Subcutaneous adipose tissue (tissue), 4 donors: ENCODE measurements around the gene CERT1. TPM values are rescaled to one million over a fixed set of nuclear protein-coding genes. Genes with fewer than 3 reads are reported as not detected.

ENCODE experiments used
- CTCF ChIP-seq: fragments of 450-650 bp; IDR thresholded peaks from one replicate; pipeline ENCODE4 v1.5.1; 2016; ENCODE audit warnings: low read depth, mild to moderate bottlenecking, control low read depth, antibody characterized with exemption, moderate library complexity
- total RNA-seq, 4 donors: library from RNA; depleted of rRNA; stranded (reverse); fragments of >200 nt; gene quantifications; one replicate each; pipeline ENCODE4 v1.1.0, GENCODE V29; 2016

Gene CERT1, protein sequence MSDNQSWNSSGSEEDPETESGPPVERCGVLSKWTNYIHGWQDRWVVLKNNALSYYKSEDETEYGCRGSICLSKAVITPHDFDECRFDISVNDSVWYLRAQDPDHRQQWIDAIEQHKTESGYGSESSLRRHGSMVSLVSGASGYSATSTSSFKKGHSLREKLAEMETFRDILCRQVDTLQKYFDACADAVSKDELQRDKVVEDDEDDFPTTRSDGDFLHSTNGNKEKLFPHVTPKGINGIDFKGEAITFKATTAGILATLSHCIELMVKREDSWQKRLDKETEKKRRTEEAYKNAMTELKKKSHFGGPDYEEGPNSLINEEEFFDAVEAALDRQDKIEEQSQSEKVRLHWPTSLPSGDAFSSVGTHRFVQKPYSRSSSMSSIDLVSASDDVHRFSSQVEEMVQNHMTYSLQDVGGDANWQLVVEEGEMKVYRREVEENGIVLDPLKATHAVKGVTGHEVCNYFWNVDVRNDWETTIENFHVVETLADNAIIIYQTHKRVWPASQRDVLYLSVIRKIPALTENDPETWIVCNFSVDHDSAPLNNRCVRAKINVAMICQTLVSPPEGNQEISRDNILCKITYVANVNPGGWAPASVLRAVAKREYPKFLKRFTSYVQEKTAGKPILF
- total RNA-seq: 100 to 1,000 TPM in 1 of 4 donors, 10 to 100 TPM in 3; 77.6 to 106 (median 86.1) TPM

DNA sequence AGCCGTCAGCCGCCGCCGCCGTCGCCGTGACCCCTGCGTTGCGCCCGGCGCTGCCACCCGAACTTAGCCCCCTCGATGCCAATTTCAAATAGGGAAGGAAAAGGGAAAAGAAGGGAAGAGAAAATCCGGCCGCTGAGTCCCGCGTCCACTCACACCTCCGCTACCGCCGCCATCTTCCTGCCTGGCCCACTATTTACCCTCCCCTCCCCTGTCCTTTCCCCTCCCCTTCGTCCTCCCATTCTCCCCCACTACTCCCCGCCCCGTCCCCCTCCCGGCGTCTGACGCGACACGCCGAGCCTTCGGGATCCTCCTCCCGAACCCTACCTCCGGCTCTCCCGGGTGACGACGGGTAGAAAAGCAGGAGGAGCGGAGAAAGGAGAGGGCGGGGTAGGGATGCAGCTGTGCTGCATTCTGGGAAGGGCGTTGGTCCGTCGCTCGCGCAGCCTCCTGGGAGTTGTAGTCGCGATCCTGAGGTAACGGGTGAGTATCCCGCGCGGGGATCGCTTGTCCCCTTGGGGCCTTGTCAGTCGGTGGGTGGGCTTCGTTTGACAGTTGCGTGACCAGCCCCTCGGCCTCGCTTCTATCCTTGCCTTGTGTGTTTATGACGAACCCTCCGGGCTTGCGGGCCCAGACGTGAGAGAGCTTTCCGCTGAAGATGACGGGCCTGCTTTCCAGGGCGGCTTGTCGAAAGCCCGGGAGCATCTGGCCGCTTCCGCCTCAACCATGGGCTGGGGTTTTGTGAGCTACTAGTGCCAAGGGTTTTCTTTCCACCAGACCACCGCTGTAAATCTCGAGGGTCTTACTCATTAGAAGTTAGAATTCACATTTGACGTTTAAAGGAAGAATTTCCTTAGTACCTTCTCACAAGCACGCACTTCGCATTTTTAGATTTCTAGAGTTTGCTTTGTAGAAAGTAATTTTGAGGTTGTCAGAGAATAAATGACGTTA, at the start of gene CERT1, which contains the start of gene POLK:
Gene CERT1 (minus strand): TSS at position 195 of the 948 bp plus-strand sequence. CDS start 422 bp downstream, outside the sequence.
Gene POLK (plus strand): TSS at position 457 of the 948 bp plus-strand sequence.
- no peak for TF ChIP-seq CTCF

DNA sequence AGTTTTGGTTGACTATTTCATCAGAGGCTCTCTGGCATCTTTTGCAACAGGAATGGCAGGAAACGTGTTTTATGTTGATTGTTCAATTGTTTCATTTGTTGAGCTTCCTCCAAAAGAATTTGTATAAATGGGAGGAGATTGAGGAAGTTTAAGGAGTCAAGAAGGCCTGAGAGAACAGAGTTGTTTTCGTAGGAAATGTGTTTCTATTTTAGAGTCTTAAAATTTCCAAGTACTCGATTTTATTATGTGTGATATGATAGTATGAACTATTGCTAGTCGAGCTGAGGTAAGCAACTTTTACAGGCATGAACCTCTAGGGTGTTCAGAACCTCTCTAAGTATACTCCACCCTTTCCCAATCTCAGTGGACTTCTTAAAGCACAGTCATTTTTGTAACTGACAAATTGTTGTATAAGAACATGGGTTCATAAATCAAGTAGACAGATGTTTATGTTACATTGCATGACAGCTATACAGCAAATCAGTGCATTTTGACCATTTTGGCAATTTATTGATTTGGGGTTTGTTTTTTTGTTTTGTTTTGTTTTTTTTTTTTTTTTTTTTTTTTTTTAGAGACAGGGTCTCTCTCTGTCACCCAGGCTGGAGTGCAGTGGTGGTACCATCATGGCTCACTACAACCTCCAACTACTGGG, 47.7 kb upstream of the CERT1 start:
- TF ChIP-seq CTCF: no peak

DNA sequence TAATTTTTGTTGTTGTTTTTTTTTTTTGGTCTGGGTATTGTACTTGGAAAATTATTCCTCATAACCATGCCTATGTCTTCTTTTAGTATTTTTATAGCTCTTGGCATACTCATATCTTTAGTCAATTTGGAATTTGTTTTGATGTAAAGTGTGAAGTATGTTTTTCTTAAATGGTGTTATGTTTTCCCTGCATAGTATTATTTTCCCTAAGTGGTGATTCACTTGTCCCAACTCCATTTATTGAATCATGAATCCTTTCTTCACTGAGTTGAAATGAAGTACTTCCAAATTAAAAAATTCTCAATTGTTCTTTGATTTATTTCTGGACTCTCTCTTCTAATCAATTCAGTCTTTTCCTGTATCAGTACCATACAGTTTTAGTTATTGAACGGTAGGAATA, 46.8 kb upstream of the CERT1 start:
- TF ChIP-seq CTCF: no peak

DNA sequence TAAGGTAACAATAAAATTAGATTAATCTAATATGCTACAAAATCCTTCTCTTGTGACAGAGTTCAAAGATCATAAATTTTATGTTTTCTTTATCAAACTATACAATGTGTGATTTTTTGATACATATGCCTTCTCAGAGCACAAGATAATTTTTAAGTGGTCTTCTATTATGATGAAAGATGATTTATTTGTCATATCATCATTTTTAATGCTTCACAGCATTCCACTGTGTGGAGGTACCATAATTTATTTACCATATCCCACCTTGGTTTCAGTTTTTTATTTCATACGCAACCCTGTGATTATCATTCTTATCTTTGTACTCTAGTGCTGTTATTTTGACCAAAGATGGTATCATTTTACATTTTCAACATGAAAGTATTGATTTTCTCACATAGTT, 41.9 kb upstream of the CERT1 start:
- no peak for TF ChIP-seq CTCF

DNA sequence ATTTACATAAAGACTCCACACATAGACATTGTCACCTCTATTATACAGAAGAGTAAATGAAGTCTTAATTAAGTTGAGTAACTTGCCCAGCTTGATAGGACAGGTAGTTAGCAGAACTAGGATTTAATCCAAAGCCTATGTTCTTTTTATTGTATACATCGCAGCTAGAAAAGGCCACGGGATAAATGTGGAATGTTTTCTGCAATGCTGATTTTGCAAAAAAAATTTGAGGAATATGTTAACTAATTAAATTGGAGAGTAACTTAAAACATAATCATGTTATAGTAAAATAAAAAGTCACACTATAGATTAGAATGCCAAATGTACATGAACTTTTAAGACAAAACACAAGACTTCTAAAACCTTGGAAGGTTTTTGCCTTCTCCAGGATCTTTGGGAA, 41.3 kb upstream of the CERT1 start:
- no peak for TF ChIP-seq CTCF

DNA sequence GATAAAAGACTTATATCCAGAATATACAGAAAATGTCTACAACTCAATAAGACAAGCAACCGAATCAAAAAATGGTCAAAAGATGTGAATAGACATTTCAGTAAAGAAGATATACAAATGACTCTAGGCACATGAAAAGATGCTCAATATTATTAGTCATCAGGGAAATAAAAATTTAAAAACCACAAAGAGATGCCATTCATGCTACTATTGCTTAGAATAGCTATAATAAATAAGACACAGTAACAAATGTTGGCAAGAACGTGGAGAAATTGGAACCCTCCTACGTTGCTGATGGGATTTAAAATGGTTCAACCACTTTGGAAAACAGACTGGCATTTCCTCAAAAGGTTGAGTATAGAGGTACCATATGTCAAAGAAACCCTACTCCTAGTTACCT, 40.0 kb upstream of the CERT1 start:
- no peak for TF ChIP-seq CTCF
